Stimulated activated CD8-positive, alpha-beta memory T cell treated with anti-CD3 and anti-CD28 coated beads, Interleukin-7, amount 100 ng/mL, for 48 hours (primary cell): ENCODE data around the gene GTPBP6.
"Not testable (repeated sequence)": the region's sequence is repeated elsewhere in the genome, so short reads cannot be mapped to it uniquely, and the experiment has no call there.

Experiments
- DNase-seq, 2 donors: peaks; one replicate each; pipeline ENCODE4 v3.0.0-alpha.2; 2020; ENCODE audit warnings: low read depth in 1 of 2; ENCODE audit errors: extremely low read depth in 1 of 2

Gene GTPBP6

GRCh38 chrX:267771-268261, 50.8 kb downstream of the GTPBP6 start:
- no peak for DNase-seq

GRCh38 chrX:265502-265901, 53.1 kb downstream of the GTPBP6 start:
- DNase-seq: no peak

- DNase-seq: no peak
Observed at GRCh38 chrX:264634-265455, 53.8 kb downstream of the GTPBP6 start.

- not testable (repeated sequence) for DNase-seq
Observed at GRCh38 chrX:264006-264405, 54.6 kb downstream of the GTPBP6 start.

DNA sequence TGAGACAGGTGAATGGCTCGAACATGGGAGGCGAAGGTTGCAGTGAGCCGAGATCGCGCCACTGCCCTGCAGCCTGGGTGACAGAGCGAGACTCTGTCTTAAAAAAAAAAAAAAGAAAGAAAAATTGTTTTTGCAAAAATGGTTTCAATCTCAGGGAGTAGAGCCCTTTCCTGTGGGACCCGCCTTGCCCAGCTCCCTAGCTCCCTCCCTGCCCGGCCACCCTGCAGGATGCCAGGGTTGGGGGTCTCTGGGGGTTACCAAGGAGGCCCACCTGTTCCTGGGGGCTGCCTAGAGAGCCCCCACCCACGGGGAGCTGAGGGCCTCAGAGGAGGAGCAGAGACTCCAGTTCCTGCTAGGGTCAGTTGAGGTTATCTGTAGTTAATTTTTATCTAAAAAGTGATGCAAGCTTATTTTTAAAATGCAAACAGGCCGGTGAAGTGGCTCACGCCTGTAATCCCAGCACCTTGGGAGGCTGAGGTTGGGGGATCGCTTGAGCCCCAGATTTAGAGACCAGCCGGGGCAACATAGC, 56.2 kb downstream of the GTPBP6 start:
- DNase-seq: no peak

- DNase-seq: no peak
Observed at GRCh38 chrX:261919-262352, 56.7 kb downstream of the GTPBP6 start.

- DNase-seq: no peak
Observed at GRCh38 chrX:261167-261918, 57.3 kb downstream of the GTPBP6 start.

DNA sequence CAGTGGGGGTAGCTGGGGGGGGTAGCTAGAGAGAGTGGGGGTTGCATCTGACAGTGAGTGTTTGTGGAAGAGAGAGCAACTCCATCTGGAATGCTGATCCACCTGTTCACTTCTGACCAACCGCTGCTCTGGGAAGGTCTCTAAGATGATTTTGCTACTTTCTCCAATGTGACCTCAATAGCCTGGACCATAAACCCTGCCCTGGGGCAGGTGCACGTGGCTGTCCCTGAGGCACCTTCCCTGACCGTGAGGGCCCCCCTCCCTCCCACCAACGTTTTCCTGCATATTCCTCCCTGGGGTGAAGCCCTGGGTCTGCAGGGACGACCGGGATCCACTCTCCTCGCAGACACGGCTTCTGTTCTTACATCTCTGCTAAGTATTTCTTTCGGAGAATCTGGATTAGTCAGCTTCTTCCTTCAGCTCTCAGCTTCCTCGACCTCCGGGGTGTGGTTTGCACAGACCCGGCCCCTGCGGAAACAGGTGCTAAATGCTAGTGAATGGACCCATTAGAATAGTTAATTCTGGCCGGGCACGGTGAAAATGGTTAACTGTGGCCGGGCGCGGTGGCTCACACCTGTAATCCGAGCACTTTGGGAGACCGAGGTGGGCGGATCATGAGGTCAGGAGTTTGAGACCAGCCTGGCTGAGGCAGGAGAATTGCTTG, 58.8 kb downstream of the GTPBP6 start:
- no peak for DNase-seq

DNA sequence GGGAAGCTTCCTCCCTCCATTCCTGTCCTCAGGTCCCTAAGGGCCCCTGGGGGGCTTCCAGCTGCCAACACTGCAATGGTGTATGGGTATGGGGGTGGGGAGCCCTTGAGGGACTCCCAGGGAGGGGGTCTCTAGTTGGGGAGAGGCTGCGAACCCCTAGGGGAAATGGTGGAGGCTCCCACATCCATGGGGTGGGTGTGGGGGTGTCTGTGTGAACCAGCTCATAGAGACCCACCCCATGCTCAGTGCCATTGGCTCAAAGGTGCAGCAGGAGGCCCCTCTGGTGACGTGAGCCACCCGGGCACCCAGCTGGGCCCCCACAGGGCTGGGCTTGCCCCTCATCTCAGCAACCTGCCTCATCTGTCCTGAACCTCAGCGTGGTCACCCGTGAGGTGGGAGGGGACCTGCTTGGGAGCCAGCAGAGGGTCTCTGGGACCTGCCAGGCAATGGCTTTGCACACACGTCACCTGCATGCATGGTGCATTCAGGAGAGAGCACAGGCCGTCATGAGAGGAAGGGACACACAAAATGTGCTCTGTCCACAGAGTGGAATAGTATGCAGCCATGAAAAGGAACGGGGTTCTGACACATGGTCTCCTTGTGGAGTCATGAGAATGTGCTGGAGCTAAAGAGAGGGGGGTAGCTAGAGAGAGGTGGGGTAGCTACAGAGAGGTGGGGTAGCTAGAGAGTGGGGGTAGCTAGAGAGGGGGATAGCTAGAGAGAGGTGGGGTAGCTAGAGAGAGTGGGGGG, 60.1 kb downstream of the GTPBP6 start:
- no peak for DNase-seq

GRCh38 chrX:257681-258289, 60.8 kb downstream of the GTPBP6 start:
- DNase-seq: no peak

- not testable (repeated sequence) for DNase-seq
Observed at GRCh38 chrX:257054-257453, 61.5 kb downstream of the GTPBP6 start.

GRCh38 chrX:255923-256331, 62.7 kb downstream of the GTPBP6 start:
- DNase-seq: no peak
